HepG2 (cell line): ENCODE results near the gene VPREB3. TPM values are rescaled to one million over a fixed set of nuclear protein-coding genes. Genes with fewer than 3 reads are reported as not detected.

Experiments
- ARNTL ChIP-seq: sonication (generic); formaldehyde crosslinking; IDR thresholded peaks from 2 replicates; pipeline ENCODE4 v1.4.0; 2020; ENCODE audit warnings: mild to moderate bottlenecking, missing genetic modification reagents
- ATF6 ChIP-seq: sonication (generic); formaldehyde crosslinking; conservative IDR thresholded peaks from 2 replicates; pipeline ENCODE4 v1.4.0; 2020; ENCODE audit warnings: missing genetic modification reagents
- BCL6 ChIP-seq: IDR thresholded peaks from 2 replicates; pipeline ENCODE4 v1.6.1; 2016; ENCODE audit warnings: missing genetic modification reagents, missing compliant biosample characterization
- FOSL2 ChIP-seq: sonication (generic); formaldehyde crosslinking; IDR thresholded peaks from 2 replicates; pipeline ENCODE4 v1.4.0; 2020; ENCODE audit warnings: missing genetic modification reagents
- FOXA1 ChIP-seq, 2 experiments: fragments of 450-650 bp in 1 of 2; sonication (generic) in 1 of 2; formaldehyde crosslinking in 1 of 2; IDR thresholded peaks; 2 replicates each; pipeline versions ENCODE4 v1.4.0 to v1.6.1; 2016 to 2020; ENCODE audit warnings: missing genetic modification reagents in 1 of 2
- FOXA3 ChIP-seq: IDR thresholded peaks from 2 replicates; pipeline ENCODE4 v1.6.1; 2016; ENCODE audit warnings: missing genetic modification reagents, missing compliant biosample characterization
- FOXO1 ChIP-seq: sonication (generic); formaldehyde crosslinking; IDR thresholded peaks from 2 replicates; pipeline ENCODE4 v1.4.0; 2020; ENCODE audit warnings: missing genetic modification reagents
- MAFF ChIP-seq: IDR thresholded peaks from 2 replicates; pipeline ENCODE4 v1.6.1; 2011; ENCODE audit warnings: low read depth, low read length, improper control_type of control experiment
- MAX ChIP-seq: IDR thresholded peaks from 2 replicates; pipeline ENCODE4 v1.6.1; 2012; ENCODE audit warnings: inconsistent platforms
- MYNN ChIP-seq: sonication (generic); formaldehyde crosslinking; IDR thresholded peaks from 2 replicates; pipeline ENCODE4 v1.4.0; 2020; ENCODE audit warnings: mild to moderate bottlenecking, low read depth, missing genetic modification reagents
- PHF21A ChIP-seq: sonication (generic); formaldehyde crosslinking; IDR thresholded peaks from 2 replicates; pipeline ENCODE4 v1.5.0; 2020; ENCODE audit warnings: mild to moderate bottlenecking, missing genetic modification reagents
- PHF8 ChIP-seq: sonication (generic); formaldehyde crosslinking; IDR thresholded peaks from 2 replicates; pipeline ENCODE4 v1.5.0; 2020; ENCODE audit warnings: missing genetic modification reagents
- RXRA ChIP-seq: sonication (generic); formaldehyde crosslinking; IDR thresholded peaks from 2 replicates; pipeline ENCODE4 v1.5.1; 2020; ENCODE audit warnings: missing genetic modification reagents
- RXRB ChIP-seq: IDR thresholded peaks from 2 replicates; pipeline ENCODE4 v1.6.1; 2016; ENCODE audit warnings: borderline replicate concordance, missing genetic modification reagents, missing compliant biosample characterization
- SAP130 ChIP-seq: IDR thresholded peaks from 2 replicates; pipeline ENCODE4 v1.6.1; 2016; ENCODE audit warnings: low read depth
- TRIM24 ChIP-seq: sonication (generic); formaldehyde crosslinking; IDR thresholded peaks from 2 replicates; pipeline ENCODE4 v1.8.0; 2022; ENCODE audit warnings: mild to moderate bottlenecking, missing genetic modification reagents
- ZFP91 ChIP-seq: sonication (generic); formaldehyde crosslinking; IDR thresholded peaks from 2 replicates; pipeline ENCODE4 v1.9.0; 2022; ENCODE audit warnings: missing genetic modification reagents, mild to moderate bottlenecking, borderline replicate concordance
- ZNF17 ChIP-seq: sonication (generic); formaldehyde crosslinking; IDR thresholded peaks from 2 replicates; pipeline ENCODE4 v1.5.0; 2020; ENCODE audit warnings: mild to moderate bottlenecking, missing genetic modification reagents
- ZNF335 ChIP-seq: sonication (generic); formaldehyde crosslinking; IDR thresholded peaks from 2 replicates; pipeline ENCODE4 v1.4.0; 2020; ENCODE audit warnings: missing genetic modification reagents
- ZNF503 ChIP-seq: sonication (generic); formaldehyde crosslinking; IDR thresholded peaks from 2 replicates; pipeline ENCODE4 v1.4.0; 2020; ENCODE audit warnings: missing genetic modification reagents
- ZNF605 ChIP-seq: sonication (generic); formaldehyde crosslinking; IDR thresholded peaks from 2 replicates; pipeline ENCODE4 v1.8.0; 2022; ENCODE audit warnings: mild to moderate bottlenecking, missing genetic modification reagents
- ZNF878 ChIP-seq: sonication (generic); formaldehyde crosslinking; IDR thresholded peaks from 2 replicates; pipeline ENCODE4 v1.8.1; 2023; ENCODE audit warnings: mild to moderate bottlenecking, missing genetic modification reagents, moderate library complexity
- polyA plus RNA-seq, 8 experiments: library from polyadenylated mRNA; depleted of rRNA in 3 of 8; stranded (reverse) in 7 of 8; unstranded in 1 of 8; fragments of >200 nt; fragmentation: Illumina TruSeq in 4 of 8; extraction: Trizol in 4 of 8; gene quantifications; 2 replicates each; pipeline versions ENCODE4 v1.2.1 to v1.2.3, GENCODE V29; 2011 to 2016; ENCODE audit warnings: low read depth in 4 of 8, missing spikeins in 1 of 8, mixed read lengths in 1 of 8; ENCODE audit not compliant: insufficient read depth in 1 of 8
- total RNA-seq, 5 experiments: library from RNA; depleted of rRNA; stranded (reverse); fragments of >200 nt; fragmentation: Illumina TruSeq; extraction: Trizol; gene quantifications; 2 replicates each; pipeline ENCODE4 v1.2.3, GENCODE V29; 2016; ENCODE audit warnings: low read depth in 1 of 5

The VPREB3 gene
- total and polyA plus RNA-seq, 2 of the 13 experiments (the other 11 are each of a cell fraction or from before 2014, with no cell fraction given), result 0.22 TPM; not detected in 1

- no peak for TF ChIP-seq PHF8 (CRISPR knock-in tag)
- no peak for TF ChIP-seq ZNF335 (CRISPR knock-in tag)
- TF ChIP-seq FOXA3 (CRISPR knock-in tag), result peak; percentile 33; the same call in 1 of the 2 replicates
- 0 out of 2 replicates have a peak, but pooled peaks have one; percentile 36 for TF ChIP-seq ARNTL (CRISPR knock-in tag)
- TF ChIP-seq MAX, result 0 out of 2 replicates have a peak, but pooled peaks have one; percentile 30
- no peak for TF ChIP-seq TRIM24 (CRISPR knock-in tag)
- no peak for TF ChIP-seq ATF6 (CRISPR knock-in tag)
- no peak for TF ChIP-seq ZFP91 (CRISPR knock-in tag)
- 0 out of 2 replicates have a peak, but pooled peaks have one; percentile 26 for TF ChIP-seq PHF21A (CRISPR knock-in tag)
- no peak for TF ChIP-seq ZNF503 (CRISPR knock-in tag)
- TF ChIP-seq FOXA1 (IDR thresholded peaks at IDR 0.05), result no peak
- TF ChIP-seq FOXA1 (CRISPR knock-in tag; IDR thresholded peaks at IDR 0.05), result peak; percentile 68
- TF ChIP-seq ZNF878, result no peak
- peak; percentile 52; the same call in 1 of the 2 replicates for TF ChIP-seq RXRA
- TF ChIP-seq FOSL2 (CRISPR knock-in tag), result 0 out of 2 replicates have a peak, but pooled peaks have one; percentile 25
- TF ChIP-seq SAP130 (CRISPR knock-in tag), result peak; percentile 75
- TF ChIP-seq MYNN (CRISPR knock-in tag), result no peak
- TF ChIP-seq FOXO1 (CRISPR knock-in tag), result 0 out of 2 replicates have a peak, but pooled peaks have one; percentile 22
- TF ChIP-seq ZNF17, result no peak
- TF ChIP-seq BCL6 (CRISPR knock-in tag), result peak; percentile 34; the same call in 1 of the 2 replicates
- TF ChIP-seq ZNF605 (CRISPR knock-in tag), result 0 out of 2 replicates have a peak, but pooled peaks have one; percentile 28
- peak; percentile 45; the same call in 1 of the 2 replicates for TF ChIP-seq RXRB (CRISPR knock-in tag)
- TF ChIP-seq MAFF, result no peak
Observed at GRCh38 chr22:23789638-23790037, 35.4 kb upstream of the VPREB3 start (continued).
